Skin epidermis (tissue), 12 donors: ENCODE measurements around the gene SVIP.

Source experiments
- H3K27ac ChIP-seq, 21 experiments: fragments of 200-600 bp; sonication (generic) in 11 of 21; one replicate each; pipeline ENCODE4 v1.5.0; 2020; ENCODE audit warnings: mild to moderate bottlenecking in 3 of 21, inconsistent platforms in 2 of 21, moderate library complexity in 2 of 21
- H3K4me3 ChIP-seq, 7 experiments: fragments of 200-600 bp; sonication (generic) in 2 of 7; one replicate each; pipeline ENCODE4 v1.5.0; 2020; ENCODE audit warnings: inconsistent platforms in 2 of 7, mild to moderate bottlenecking in 2 of 7, moderate library complexity in 1 of 7

The SVIP gene

DNA sequence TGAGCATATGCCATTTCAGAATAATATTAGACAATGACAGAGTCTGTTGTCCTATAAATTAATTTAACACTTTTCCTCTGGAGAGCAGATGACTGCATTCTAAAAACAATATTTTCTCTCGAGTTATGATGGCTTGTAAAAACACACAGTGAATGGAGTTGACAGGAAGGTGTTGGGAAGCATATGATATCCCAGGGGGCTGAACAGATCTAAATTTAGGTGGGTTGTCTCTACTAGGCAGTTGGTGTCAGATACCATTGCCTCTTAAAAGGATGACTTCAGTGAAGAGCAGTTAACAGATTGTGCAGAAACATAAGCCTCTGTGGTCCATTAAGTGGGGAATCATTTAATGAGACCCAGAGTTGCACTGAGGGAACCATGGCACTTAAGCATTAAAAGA, 30.7 kb downstream of the SVIP start:
- Histone ChIP-seq H3K27ac (no peak overlapping the region), H3K4me3 (no peak overlapping the region)

DNA sequence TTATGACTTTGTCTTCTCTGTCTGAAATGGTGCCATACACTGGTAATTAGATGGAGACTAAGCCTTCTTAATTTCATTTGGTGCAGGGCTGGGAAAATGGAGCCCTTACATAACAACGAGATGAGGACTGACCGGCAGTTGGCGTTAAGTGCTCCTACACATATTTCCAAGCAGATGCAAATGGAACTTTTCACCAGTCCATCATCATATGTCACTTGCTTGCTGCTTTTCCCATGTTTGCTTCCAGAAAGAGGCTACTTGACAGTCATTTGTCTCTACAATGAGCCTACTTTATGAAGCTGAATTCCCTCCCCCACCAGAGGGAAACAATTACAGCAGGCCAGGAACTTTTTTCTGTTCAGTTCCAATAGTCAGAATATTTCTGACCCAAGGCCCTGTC, 32.6 kb downstream of the SVIP start:
- H3K27ac ChIP-seq: no peak overlapping the region
- H3K4me3 ChIP-seq: no peak overlapping the region

DNA sequence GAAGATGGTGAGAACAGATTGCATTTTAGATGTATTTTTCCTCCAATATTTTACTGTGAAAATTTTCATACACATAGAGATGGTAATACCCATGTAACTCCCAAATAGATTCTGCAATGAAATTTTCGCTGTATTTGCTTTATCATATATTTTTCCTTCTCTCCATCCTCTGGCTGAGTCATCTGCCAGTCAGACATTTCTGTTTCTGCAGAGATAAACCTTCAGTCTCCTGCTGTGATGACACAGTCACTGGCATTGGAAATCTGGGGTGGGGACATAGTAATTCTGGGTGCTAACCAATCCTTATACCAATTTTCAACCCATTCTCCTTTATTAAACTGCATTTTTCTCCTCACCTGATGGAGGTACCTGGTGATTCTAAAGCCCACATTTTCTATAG, 33.7 kb downstream of the SVIP start:
- no peak overlapping the region for H3K4me3 ChIP-seq
- no peak overlapping the region for H3K27ac ChIP-seq

DNA sequence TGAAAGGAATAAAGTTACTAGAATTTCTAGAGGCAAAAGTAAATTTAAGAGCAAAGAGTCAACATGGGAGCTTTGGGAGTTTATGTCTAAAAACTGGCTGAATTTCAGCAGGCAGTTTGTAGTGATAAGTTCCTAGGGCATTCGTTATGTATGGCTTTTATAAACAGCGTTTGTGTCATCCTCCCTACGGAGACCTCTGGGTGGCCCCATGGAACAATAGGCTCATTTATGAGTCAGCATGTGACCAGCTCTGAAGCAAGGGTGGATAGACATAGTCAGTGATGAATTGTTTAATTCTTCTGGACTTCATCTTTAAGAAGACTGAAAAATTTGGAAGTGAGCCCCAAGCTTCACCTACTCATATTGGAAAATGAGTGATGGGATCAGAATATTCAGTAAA, 37.1 kb downstream of the SVIP start:
- H3K27ac ChIP-seq: no peak overlapping the region
- H3K4me3 ChIP-seq: no peak overlapping the region

DNA sequence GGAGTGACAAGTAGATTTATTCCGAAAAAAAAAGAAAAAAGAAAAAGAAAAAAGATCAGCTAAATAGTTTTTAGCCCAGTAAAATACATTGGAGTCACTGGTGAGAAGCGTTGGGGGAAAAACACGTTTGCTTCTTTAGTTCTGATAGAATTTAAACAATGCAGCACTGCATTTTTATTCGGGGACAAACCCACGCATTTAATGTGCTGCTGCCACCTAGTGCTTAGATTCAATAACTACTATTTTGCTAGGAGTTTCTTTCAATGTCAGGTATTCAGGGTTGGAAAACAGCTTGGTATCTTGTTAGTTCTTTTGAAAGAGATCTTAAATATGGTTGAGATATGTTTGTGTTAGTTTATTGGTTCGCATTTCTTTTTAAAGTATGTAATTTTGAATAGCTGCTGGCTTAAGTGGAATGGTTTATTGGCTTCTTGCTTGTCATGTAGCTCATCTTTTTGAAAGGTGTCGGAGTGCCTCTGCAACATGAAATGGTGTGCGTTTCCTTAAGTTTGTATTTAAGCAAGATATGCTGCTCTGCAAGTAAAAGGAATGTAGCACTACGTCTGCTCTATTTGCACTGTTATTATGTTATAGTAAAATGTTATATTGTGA, 41.9 kb downstream of the SVIP start:
- Histone ChIP-seq H3K4me3 (no peak overlapping the region), H3K27ac (no peak overlapping the region)

DNA sequence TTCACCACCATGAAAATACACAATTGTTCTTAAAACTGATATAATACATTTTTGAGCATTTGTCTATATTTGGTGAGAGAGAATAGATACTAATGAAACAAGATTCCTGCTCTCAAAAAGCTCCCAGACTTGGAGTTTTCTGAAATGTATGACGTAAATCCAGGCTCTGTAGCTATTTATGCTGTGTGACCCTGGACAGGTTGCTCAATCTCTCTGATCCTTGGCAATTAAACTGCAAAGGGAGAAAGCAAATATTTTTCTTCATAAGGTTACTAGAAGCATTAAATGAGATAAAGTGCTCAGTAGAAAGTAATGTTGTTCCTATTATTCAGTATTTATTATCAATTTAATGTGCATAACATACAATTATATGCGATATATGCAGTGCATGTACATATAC, 42.5 kb downstream of the SVIP start:
- Histone ChIP-seq H3K27ac (no peak overlapping the region), H3K4me3 (no peak overlapping the region)

DNA sequence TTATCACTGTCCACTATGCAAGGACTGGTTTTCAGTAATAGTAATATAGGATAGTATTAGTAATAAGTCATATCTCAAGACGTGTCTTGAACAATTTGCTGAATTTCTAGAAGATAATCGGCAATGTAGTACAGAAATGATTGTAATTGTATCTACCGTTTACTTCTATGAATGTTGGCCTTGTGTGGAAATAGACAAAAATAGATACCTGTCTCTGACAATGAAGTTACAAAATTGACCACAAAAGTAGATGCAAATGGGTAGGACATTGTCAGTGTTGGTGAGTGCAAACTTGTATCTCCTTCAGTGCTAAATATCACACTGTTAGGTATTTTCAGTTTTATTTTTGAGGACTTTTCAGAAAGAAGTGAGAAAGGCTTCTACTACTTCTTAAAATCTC, 43.1 kb downstream of the SVIP start:
- Histone ChIP-seq H3K27ac (no peak overlapping the region), H3K4me3 (no peak overlapping the region)

DNA sequence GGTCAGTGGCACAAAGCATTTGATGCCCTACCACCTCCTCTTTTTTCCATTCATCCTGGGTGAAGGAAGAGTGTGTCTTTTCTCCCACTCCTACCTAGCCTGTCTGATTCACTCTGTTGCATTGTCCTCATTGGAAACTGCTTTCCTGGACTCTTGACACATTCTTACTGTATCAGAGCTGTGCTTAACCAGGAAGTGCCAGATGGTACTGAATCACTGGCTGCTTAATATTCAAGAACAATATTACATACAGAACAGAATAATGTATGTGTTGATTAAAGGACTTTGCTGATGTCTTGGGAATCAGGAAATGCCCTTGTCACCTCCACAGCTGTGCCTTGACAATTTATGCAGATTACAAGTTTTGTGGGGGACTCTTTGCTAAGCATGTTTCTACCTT, 44.4 kb downstream of the SVIP start:
- Histone ChIP-seq H3K4me3 (no peak overlapping the region), H3K27ac (no peak overlapping the region)

DNA sequence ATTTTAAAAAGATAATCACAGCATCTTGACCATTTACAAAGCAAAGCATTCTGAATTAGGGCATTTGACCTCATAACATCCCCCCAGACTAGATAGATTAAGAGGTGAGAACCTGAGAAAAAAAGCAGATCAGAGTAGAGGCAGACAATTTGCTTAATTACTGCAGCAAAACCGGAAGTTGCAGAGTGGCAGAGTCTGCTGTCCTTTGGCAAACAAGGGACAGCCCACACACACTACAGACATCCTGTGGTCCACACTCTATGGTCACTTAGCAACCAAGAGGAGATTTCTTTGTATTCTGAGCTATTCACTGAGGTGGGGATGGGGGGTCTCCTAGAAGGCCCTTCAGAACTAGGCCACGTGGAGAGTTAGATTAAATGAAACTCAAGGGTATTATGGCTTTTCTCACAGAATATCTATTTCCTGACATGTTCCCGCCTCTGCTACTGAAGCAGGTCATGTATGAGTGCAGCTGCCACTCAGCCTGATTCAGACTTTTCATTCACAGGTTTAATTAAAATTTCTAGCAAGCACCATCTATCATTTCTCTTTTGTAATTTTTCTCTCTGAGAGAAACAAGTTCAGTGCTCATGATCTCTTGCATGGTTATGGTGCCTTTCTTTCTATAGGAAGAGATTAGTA, 48.5 kb downstream of the SVIP start:
- H3K4me3 ChIP-seq: no peak overlapping the region
- H3K27ac ChIP-seq: no peak overlapping the region

DNA sequence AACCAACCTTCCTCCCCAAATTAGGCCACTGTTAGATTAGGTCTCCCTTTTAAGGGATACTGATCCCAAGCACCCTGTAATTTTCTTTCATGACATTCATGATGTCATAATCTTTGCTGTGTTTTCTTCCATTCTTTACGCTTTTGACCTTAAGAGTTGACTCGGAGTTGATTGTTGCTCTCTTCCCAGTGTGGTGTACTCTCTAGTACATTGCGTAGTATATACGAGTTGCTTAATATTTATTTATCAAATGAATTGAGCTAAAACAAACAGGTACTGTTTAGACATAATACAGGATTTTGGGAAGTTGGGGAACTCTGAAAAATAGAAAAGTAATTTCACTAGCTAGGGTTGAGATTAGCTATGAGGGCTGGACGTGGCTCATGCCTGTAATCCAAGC, 49.8 kb downstream of the SVIP start:
- Histone ChIP-seq H3K27ac (no peak overlapping the region), H3K4me3 (no peak overlapping the region)

DNA sequence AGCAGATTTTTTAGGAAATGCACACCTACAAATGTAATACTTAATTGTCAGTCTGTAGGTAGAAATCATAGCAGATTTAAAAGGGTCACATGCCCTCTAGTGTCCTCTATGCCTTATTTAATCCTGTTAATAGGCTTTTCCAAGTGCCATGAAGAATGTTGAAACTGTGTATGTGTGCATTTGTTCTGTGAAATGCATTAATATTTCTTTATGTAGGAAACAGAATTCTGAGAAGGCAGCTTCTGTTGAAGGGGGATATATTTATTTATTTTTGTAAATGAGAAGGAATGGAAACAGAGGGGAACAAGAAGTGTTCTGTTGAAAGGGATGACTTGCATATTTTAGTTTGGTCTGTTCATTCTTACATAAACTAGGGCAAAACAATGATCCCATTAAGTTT, 51.0 kb downstream of the SVIP start:
- H3K4me3 ChIP-seq: no peak overlapping the region
- H3K27ac ChIP-seq: no peak overlapping the region

DNA sequence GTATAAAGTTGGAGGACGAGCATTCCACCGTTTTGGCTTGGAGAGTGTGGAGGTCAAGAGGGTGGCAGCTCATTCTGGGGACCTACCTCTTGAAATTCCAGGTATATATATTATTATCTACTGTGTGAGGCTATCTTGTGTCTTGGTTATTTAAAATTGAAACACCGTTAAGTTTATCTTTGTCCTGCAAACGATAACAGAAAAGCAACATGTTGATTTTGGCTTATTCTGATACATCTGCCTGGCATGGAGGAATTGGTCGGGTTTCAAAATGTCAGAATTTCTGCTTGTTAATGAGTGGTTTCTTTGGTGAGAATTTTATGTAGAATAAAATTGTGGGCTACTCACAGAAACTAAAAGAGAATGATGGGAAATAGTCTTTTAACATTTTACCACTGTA, 54.4 kb downstream of the SVIP start:
- Histone ChIP-seq H3K27ac (no peak overlapping the region), H3K4me3 (no peak overlapping the region)

DNA sequence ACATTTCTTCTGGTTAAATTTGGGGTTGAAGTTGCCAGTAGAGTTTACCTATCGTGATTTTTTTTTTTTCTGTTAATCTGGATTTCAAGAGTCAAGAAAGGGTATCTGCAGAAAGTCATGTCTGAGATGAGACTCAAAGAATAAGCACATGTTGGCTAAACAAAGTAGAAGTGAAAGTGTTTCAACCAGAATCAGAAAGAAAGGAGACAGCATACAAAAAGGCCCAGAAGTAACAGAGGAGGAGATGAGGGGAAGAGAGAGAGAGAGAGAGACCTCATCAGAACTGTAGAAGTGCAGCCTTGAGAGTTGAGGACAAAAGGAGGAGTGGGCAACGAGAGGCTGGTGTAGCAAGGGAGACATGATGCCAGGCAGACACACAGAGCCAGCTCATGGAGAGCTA, 54.9 kb downstream of the SVIP start:
- Histone ChIP-seq H3K4me3 (no peak overlapping the region), H3K27ac (no peak overlapping the region)

DNA sequence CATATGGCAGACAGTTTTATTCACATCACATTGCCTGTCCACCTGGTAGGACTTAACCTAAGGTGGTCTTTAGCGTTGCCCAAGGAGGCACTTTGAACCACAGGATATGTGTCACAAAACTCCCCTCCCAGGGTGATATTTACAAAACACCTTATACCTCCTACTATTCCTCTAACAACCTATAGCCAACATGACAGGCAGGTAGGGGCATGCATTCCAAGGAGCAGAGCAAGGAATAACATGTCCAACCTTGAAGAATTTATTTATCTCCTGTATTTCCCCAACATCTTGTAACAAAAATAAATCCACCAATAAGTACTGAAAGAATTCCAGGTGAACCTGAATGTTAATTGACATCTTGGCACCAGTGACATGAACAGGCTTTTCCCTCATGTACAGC, 60.5 kb downstream of the SVIP start:
- Histone ChIP-seq H3K4me3 (no peak overlapping the region), H3K27ac (no peak overlapping the region)
